PC-3 (cell line): ENCODE measurements around the gene PRC1.

Source experiments
- CTCF ChIP-seq: fragments of 300-600 bp; sonication (generic); conservative IDR thresholded peaks from 2 replicates; pipeline ENCODE4 v1.5.1; 2017; ENCODE audit warnings: antibody characterized with exemption, low read depth, mild to moderate bottlenecking, low read length
- EZH2 ChIP-seq: fragments of 300-600 bp; sonication (generic); IDR thresholded peaks from one replicate; pipeline ENCODE4 v1.6.1; 2017; ENCODE audit warnings: antibody characterized with exemption, mild to moderate bottlenecking, low read length; ENCODE audit not compliant: unreplicated experiment
- EZH2phosphoT487 ChIP-seq: fragments of 300-600 bp; sonication (generic); IDR thresholded peaks from 2 replicates; pipeline ENCODE4 v1.6.1; 2018; ENCODE audit warnings: mild to moderate bottlenecking, antibody characterized with exemption, low read length, borderline replicate concordance

- TF ChIP-seq CTCF (no peak), EZH2phosphoT487 (no peak), EZH2 (no peak)
Observed at GRCh38 chr15:90933301-90933700, 61.0 kb downstream of the PRC1 start.
